ENCODE data around the gene IKBKE.

DNA sequence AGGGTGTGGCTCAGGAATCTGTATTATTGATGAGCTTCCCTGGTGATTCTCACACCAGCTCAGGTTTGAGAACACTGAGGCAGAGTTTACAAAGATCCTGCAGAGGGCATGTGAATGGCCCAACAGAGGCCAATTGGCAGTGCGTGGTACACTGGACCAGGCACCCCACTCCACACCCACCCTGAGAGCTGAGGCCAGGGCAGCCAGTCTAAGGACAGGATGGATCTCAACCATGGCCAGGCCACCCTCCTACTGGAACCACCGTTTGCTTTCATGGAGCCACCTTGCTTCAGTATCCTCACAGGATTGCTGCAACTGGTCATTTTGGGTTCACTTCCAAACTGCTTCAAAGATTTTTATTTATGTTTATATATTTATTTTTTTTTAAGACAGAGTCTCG is 29.8 kb downstream of the IKBKE start:
- TF ChIP-seq POLR2A (IDR thresholded peaks at IDR 0.05): no peak
- TF ChIP-seq, protein P1, sequence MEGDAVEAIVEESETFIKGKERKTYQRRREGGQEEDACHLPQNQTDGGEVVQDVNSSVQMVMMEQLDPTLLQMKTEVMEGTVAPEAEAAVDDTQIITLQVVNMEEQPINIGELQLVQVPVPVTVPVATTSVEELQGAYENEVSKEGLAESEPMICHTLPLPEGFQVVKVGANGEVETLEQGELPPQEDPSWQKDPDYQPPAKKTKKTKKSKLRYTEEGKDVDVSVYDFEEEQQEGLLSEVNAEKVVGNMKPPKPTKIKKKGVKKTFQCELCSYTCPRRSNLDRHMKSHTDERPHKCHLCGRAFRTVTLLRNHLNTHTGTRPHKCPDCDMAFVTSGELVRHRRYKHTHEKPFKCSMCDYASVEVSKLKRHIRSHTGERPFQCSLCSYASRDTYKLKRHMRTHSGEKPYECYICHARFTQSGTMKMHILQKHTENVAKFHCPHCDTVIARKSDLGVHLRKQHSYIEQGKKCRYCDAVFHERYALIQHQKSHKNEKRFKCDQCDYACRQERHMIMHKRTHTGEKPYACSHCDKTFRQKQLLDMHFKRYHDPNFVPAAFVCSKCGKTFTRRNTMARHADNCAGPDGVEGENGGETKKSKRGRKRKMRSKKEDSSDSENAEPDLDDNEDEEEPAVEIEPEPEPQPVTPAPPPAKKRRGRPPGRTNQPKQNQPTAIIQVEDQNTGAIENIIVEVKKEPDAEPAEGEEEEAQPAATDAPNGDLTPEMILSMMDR (IDR thresholded peaks at IDR 0.05): no peak

Measured in thyroid gland (tissue), 4 donors.